Thyroid gland (tissue), 4 donors: ENCODE results near the gene CCT8L2. TPM values are rescaled to one million over a fixed set of nuclear protein-coding genes. Genes with fewer than 3 reads are reported as not detected.
"Not testable (repeated sequence)": the region's sequence is repeated elsewhere in the genome, so short reads cannot be mapped to it uniquely, and the experiment has no call there.

Source experiments
- DNase-seq, 2 donors: peaks; one replicate each; pipeline ENCODE4 v3.0.0-alpha.2; 2019
- H3K27ac ChIP-seq, 3 donors: fragments of 200-600 bp; sonication (generic); 1 replicate in 2 of 3; 2 replicates in 1 of 3; pipeline ENCODE4 v1.5.1; 2016 to 2019; ENCODE audit warnings: mild to moderate bottlenecking in 1 of 3, moderate library complexity in 1 of 3
- H3K27me3 ChIP-seq: fragments of 200-600 bp; sonication (generic); one replicate; pipeline ENCODE4 v1.5.1; 2019
- H3K36me3 ChIP-seq, 2 donors: fragments of 200-600 bp; sonication (generic); one replicate each; pipeline ENCODE4 v1.5.1; 2016 to 2019
- H3K4me1 ChIP-seq, 2 donors: fragments of 200-600 bp; sonication (generic); one replicate each; pipeline ENCODE4 v1.5.1; 2017 to 2019
- H3K4me3 ChIP-seq, 3 donors: fragments of 200-600 bp; sonication (generic); replicated peaks in 1 of 3; 1 replicate in 2 of 3; 2 replicates in 1 of 3; pipeline ENCODE4 v1.5.1; 2016; ENCODE audit warnings: mild to moderate bottlenecking in 1 of 3
- H3K9me3 ChIP-seq: fragments of 200-600 bp; sonication (generic); one replicate; pipeline ENCODE4 v1.5.1; 2017
- CTCF ChIP-seq, 6 experiments: fragments of 200-600 bp in 3 of 6; fragments of 450-650 bp in 3 of 6; sonication (generic) in 3 of 6; IDR thresholded peaks; one replicate each; pipeline ENCODE4 v1.5.1; 2016 to 2019; ENCODE audit warnings: antibody characterized with exemption in 6 of 6, mild to moderate bottlenecking in 2 of 6, inconsistent platforms in 1 of 6, moderate library complexity in 1 of 6
- POLR2A ChIP-seq, 2 donors: fragments of 450-650 bp; IDR thresholded peaks; one replicate each; pipeline ENCODE4 v1.6.1; 2017; ENCODE audit warnings: antibody characterized with exemption in 2 of 2, mild to moderate bottlenecking in 2 of 2, moderate library complexity in 1 of 2
- WGBS, 2 donors: methylation state at CpG; one replicate each; pipeline ENCODE4 v1.1.5; 2017; 5-methylcytosine and 5-hydroxymethylcytosine counted together
- intact Hi-C: fragments of 100-400 bp; cut with DNase I; formaldehyde crosslinking; loops from one replicate; pipeline ENCODE4 v1.15.1; 2023
- total RNA-seq, 4 donors: library from RNA; depleted of rRNA; stranded (reverse); fragments of >200 nt; gene quantifications; one replicate each; pipeline ENCODE4 v1.2.3, GENCODE V29; 2016

Gene CCT8L2
- total RNA-seq, 4 donors from 2014 or later = not detected

GRCh38 chr22:16586991-16587390, 5.6 kb downstream of the CCT8L2 start:
- intact Hi-C loops = no loop called here
- H3K27ac ChIP-seq = no peak overlapping the region
- 68 to 81% methylated on average over 1 to 3 of the region's 3 CpGs for WGBS, 2 donors
- TF ChIP-seq CTCF (IDR thresholded peaks at IDR 0.05) (no peak), POLR2A (IDR thresholded peaks at IDR 0.05) (no peak)
- H3K27me3 ChIP-seq = no peaks in the 10 kb centered on the region
- H3K9me3 ChIP-seq = no peaks in the 10 kb centered on the region
- no peak for DNase-seq
- no peaks in the 10 kb centered on the region for H3K4me1 ChIP-seq
- H3K36me3 ChIP-seq = no peaks in the 10 kb centered on the region
- H3K4me3 ChIP-seq = no peak overlapping the region

- DNase-seq = no peak
- Histone ChIP-seq H3K4me1 (no peaks in the 10 kb centered on the region), H3K9me3 (no peaks in the 10 kb centered on the region), H3K27me3 (no peaks in the 10 kb centered on the region), H3K4me3 (no peak overlapping the region), H3K36me3 (no peaks in the 10 kb centered on the region), H3K27ac (no peak overlapping the region)
- TF ChIP-seq POLR2A (IDR thresholded peaks at IDR 0.05) (no peak), CTCF (IDR thresholded peaks at IDR 0.05) (no peak)
- intact Hi-C loops = no loop called here
- 86 to 89% methylated on average over 2 of the region's 2 CpGs for WGBS, 2 donors
Measured at GRCh38 chr22:16586170-16586569, 6.4 kb downstream of the CCT8L2 start.

DNA sequence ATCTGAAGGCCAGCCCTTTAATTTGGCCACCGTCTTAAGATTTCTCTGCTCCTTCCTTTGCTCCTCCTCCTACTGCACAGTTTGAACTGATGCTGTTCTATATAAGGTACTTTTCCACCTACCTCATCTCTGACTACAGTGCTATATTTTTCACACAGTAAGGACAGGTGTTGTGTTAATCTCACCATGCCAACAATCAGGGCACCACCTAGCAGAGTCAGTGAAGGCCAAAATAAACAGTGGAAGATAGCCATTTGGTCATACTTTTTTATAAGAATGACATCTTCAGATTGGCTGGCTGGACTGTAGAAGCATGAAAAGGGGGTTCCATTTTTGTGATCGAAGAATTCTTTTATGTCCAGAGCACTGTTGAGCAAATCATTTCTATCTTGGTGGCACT, 11.7 kb downstream of the CCT8L2 start:
- H3K4me1 ChIP-seq, DNase-seq, H3K4me3 ChIP-seq, H3K27me3 ChIP-seq, H3K36me3 ChIP-seq, H3K9me3 ChIP-seq, H3K27ac ChIP-seq, intact Hi-C loops: not testable (repeated sequence)
- WGBS, 2 donors = 77 to 79% methylated on average over 1 of the region's 2 CpGs

GRCh38 chr22:16569240-16569834, 23.3 kb downstream of the CCT8L2 start:
- H3K27me3 ChIP-seq, H3K36me3 ChIP-seq, DNase-seq, intact Hi-C loops, H3K27ac ChIP-seq, H3K4me3 ChIP-seq, H3K9me3 ChIP-seq, H3K4me1 ChIP-seq: not testable (repeated sequence)
- 55 to 90% methylated on average over 2 of the region's 2 CpGs for WGBS, 2 donors

- Histone ChIP-seq H3K9me3 (no peaks in the 10 kb centered on the region), H3K4me1 (no peaks in the 10 kb centered on the region), H3K36me3 (no peaks in the 10 kb centered on the region), H3K27ac (no peak overlapping the region), H3K4me3 (no peak overlapping the region), H3K27me3 (no peaks in the 10 kb centered on the region)
- 91% methylated on average over 6 of the region's 6 CpGs for WGBS, 2 donors
- no peak for DNase-seq
- TF ChIP-seq CTCF (IDR thresholded peaks at IDR 0.05) (no peak), POLR2A (IDR thresholded peaks at IDR 0.05) (no peak)
- intact Hi-C loops = no loop called here
Measured at GRCh38 chr22:16568425-16568758, 24.2 kb downstream of the CCT8L2 start.

DNA sequence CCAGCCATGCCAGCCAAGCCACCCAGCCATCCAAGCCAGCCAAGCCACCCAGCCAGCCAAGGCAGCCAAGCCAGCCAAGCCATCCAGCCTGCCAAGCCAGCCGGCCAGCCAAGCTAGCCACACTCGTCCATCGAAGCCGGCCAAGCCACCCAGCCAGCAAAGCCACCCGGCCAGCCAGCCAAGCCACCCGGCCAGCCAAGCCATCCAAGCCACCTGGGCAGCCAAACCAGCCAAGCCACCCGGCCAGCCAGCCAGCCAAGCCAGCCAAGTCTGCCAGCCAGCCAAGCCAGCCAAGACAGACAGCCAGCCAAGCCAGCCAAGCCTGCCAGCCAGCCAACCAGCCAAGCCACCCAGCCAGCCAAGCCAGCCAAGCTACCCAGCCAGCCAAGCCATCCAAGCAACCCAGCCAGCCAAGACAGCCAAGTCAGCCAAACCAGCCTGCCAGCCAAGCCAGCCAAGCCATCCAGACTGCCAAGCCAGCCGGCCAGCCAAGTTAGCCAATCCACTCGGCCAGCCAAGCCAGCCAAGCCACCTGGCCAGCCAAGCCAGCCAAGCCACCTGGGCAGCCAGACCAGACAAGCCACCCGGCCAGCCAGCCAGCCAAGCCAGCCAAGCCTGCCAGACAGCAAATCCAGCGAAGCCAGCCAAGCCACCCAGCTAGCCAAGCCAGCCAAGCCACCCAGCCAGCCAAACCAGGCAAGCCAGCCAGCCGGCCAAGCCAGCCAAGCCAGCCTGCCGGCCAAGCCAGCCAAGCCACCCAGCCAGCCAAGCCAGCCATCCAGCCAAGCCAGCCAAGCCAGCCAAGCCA, 24.8 kb downstream of the CCT8L2 start:
- H3K27ac ChIP-seq, H3K4me1 ChIP-seq, H3K36me3 ChIP-seq, H3K4me3 ChIP-seq, H3K9me3 ChIP-seq, H3K27me3 ChIP-seq, DNase-seq, intact Hi-C loops: not testable (repeated sequence)
- WGBS, 2 donors = 93 to 100% methylated on average over 2 to 3 of the region's 13 CpGs

DNA sequence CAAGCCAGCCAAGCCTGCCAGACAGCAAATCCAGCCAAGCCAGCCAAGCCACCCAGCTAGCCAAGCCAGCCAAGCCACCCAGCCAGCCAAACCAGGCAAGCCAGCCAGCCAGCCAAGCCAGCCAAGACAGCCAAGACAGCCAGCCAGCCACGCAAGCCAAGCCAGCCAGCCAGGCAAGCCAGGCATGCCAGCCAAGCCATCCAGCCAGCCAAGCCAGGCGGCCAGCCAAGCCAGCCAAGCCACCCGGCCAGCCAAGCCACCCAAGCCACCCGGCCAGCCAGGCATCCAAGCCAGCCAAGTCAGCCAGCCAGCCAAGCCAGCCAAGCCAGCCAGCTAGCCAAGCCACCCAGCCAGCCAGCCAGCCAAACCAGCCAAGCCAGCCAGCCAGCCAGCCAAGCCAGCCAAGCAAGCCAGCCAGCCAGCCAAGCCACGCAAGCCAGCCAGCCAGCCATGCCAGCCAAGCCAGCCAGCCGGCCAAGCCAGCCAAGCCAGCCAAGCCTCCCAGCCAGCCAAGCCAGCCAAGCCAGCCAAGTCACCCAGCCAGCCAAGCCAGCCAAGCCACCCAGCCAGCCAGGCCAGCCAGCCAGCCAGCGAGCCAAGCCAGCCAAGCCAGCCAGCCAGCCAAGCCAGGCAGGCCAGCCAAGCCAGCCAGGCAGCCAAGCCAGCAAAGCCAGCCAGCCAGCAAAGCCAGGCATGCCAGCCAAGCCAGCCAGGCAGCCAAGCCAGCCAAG, 26.0 kb downstream of the CCT8L2 start:
- 77% methylated on average over 5 of the region's 7 CpGs; no CpG with 5 or more reads in 1 of the 2 donors for WGBS, 2 donors
- intact Hi-C loops = not testable (repeated sequence)

DNA sequence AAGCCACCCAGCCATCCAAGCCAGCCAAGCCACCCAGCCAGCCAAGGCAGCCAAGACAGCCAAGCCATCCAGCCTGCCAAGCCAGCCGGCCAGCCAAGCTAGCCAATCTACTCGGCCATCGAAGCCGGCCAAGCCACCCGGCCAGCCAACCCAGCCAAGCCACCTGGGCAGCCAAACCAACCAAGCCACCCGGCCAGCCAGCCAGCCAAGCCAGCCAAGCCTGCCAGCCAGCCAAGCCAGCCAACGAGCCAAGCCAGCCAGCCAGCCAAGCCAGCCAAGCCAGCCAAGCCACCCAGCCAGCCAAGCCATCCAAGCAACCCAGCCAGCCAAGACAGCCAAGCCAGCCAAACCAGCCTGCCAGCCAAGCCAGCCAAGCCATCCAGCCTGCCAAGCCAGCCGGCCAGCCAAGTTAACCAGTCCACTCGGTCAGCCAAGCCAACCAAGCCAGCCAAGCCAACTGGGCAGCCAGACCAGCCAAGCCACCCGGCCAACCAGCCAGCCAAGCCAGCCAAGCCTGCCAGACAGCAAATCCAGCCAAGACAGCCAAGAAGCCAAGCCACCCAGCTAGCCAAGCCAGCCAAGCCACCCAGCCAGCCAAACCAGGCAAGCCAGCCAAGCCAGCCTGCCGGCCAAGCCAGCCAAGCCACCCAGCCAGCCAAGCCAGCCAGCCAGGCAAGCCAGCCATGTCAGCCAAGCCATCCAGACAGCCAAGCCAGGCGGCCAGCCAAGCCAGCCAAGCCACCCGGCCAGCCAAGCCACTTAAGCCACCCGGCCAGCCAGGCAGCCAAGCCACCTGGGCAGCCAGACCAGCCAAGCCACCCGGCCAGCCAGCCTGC, 26.8 kb downstream of the CCT8L2 start:
- H3K36me3 ChIP-seq, H3K27me3 ChIP-seq, H3K4me1 ChIP-seq, H3K9me3 ChIP-seq, H3K27ac ChIP-seq, DNase-seq, H3K4me3 ChIP-seq, intact Hi-C loops: not testable (repeated sequence)
- 63 to 80% methylated on average over 1 to 5 of the region's 15 CpGs for WGBS, 2 donors

More for the DNA sequence above, 26.0 kb downstream of the CCT8L2 start:
- H3K9me3 ChIP-seq, DNase-seq, H3K36me3 ChIP-seq, H3K27ac ChIP-seq, H3K4me1 ChIP-seq, H3K4me3 ChIP-seq, H3K27me3 ChIP-seq: not testable (repeated sequence)
